Activated CD8-positive, alpha-beta T cell treated with anti-CD3 and anti-CD28 coated beads for 36 hours (primary cell): ENCODE results near the gene FHIP1A. TPM values are rescaled to one million over a fixed set of nuclear protein-coding genes. Genes with fewer than 3 reads are reported as not detected.

Experiments used
- ATAC-seq: fragments of 200-7000 bp; cut with Tn5 transposase; one replicate; pipeline ENCODE4 v1.10.0; 2021; ENCODE audit warnings: mild to moderate bottlenecking, moderate library complexity
- CTCF ChIA-PET: fragments of 350-600 bp; sonication (Branson Sonifier 250); formaldehyde crosslinking; loops from one replicate; lab custom pipeline; 2021; ENCODE audit warnings: antibody characterized with exemption; lab: Charles Lee
- POLR2A ChIA-PET: fragments of 350-600 bp; sonication (Branson Sonifier 250); formaldehyde crosslinking; loops from one replicate; lab custom pipeline; 2021; ENCODE audit warnings: antibody characterized with exemption; lab: Charles Lee
- DNase-seq: peaks from one replicate; pipeline ENCODE4 v3.0.0-alpha.2; 2020
- H3K27ac Mint-ChIP-seq: one replicate; pipeline ENCODE4 v1.8.0; 2021; ENCODE audit warnings: mild to moderate bottlenecking, mixed read lengths
- H3K27me3 Mint-ChIP-seq: one replicate; pipeline ENCODE4 v1.8.0; 2021; ENCODE audit warnings: mixed read lengths
- H3K36me3 Mint-ChIP-seq: one replicate; pipeline ENCODE4 v1.8.0; 2021; ENCODE audit warnings: low read depth, mixed read lengths
- H3K4me1 Mint-ChIP-seq: one replicate; pipeline ENCODE4 v1.8.0; 2021; ENCODE audit warnings: low read depth, mixed read lengths
- H3K4me3 Mint-ChIP-seq: one replicate; pipeline ENCODE4 v1.8.0; 2021; ENCODE audit warnings: mild to moderate bottlenecking, moderate library complexity, mixed read lengths
- H3K9me3 Mint-ChIP-seq: one replicate; pipeline ENCODE4 v1.8.0; 2021; ENCODE audit warnings: mixed read lengths
- intact Hi-C: fragments of 100-400 bp; cut with micrococcal nuclease; formaldehyde crosslinking; loops from one replicate; pipeline ENCODE4 v1.10.0; 2022
- total RNA-seq, 2 experiments: library from RNA; stranded (reverse); gene quantifications; one replicate each; pipeline ENCODE4 v1.2.3, GENCODE V29; 2021
- TF ChIP-seq, protein P1 (sequence below): fragments of 200-600 bp; IDR thresholded peaks from one replicate; pipeline ENCODE4 v1.8.0; 2022; ENCODE audit warnings: antibody characterized with exemption, mild to moderate bottlenecking

Gene FHIP1A
- total RNA-seq, 2 experiments from 2014 or later = 0.76 to 0.86 TPM

DNA sequence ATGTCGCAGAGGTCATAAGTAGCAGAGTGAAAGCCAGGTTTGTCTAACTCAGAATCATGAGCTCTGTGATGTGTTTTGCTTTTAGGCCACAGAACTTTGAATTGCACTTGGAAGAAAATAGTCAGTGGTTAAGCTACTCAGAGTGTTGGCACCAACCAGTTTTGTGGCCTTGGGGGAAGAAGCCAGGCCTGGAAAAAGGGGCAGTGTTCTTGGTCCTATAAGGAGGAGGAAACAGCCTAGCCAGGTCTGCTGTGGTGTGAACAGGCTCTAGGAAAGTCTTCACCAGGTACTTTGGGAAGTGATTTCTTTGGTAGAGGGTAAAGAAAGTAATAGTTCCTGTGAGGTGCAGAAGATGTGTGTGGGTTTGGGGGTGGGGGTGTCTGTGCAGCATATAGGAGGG is 49.2 kb downstream of the FHIP1A start:
- ChIA-PET POLR2A (no interaction called here), CTCF (no interaction called here)
- Mint-ChIP-seq H3K27ac (no peak overlapping the region), H3K4me1 (no peaks in the 10 kb centered on the region), H3K9me3 (no peaks in the 10 kb centered on the region), H3K27me3 (peaks cover 12% of the 10 kb centered on the region), H3K4me3 (no peak overlapping the region), H3K36me3 (no peaks in the 10 kb centered on the region)
- intact Hi-C loops = no loop called here
- TF ChIP-seq, protein P1, sequence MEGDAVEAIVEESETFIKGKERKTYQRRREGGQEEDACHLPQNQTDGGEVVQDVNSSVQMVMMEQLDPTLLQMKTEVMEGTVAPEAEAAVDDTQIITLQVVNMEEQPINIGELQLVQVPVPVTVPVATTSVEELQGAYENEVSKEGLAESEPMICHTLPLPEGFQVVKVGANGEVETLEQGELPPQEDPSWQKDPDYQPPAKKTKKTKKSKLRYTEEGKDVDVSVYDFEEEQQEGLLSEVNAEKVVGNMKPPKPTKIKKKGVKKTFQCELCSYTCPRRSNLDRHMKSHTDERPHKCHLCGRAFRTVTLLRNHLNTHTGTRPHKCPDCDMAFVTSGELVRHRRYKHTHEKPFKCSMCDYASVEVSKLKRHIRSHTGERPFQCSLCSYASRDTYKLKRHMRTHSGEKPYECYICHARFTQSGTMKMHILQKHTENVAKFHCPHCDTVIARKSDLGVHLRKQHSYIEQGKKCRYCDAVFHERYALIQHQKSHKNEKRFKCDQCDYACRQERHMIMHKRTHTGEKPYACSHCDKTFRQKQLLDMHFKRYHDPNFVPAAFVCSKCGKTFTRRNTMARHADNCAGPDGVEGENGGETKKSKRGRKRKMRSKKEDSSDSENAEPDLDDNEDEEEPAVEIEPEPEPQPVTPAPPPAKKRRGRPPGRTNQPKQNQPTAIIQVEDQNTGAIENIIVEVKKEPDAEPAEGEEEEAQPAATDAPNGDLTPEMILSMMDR = no peak
- ATAC-seq (no peak), DNase-seq (no peak)

Other genes starting within 250 kb of the FHIP1A start
- not detected for gene PRSS48, start 132.0 kb upstream of the FHIP1A start, total RNA-seq
- gene SH3D19, start 83.6 kb upstream of the FHIP1A start, total RNA-seq = not detected